HG02840 (cell line): ENCODE results near the gene TGFB1I1.
A peak's percentile ranks its signal among the peaks of the same experiment; 100 is the strongest.
"Not testable (repeated sequence)": the region's sequence is repeated elsewhere in the genome, so short reads cannot be mapped to it uniquely, and the experiment has no call there.

Experiments
- ATAC-seq: cut with Tn5 transposase; IDR thresholded peaks from one replicate; pipeline ENCODE4 v1.9.1; 2021; ENCODE audit warnings: mild to moderate bottlenecking, moderate library complexity, moderate number of reproducible peaks; ENCODE audit not compliant: unreplicated experiment, low FRiP score

The TGFB1I1 gene

GRCh38 chr16:31467151-31467773 is 4.7 kb upstream of the TGFB1I1 start:
- no peak for ATAC-seq

- ATAC-seq, result no peak
Measured at GRCh38 chr16:31467858-31468257, 4.1 kb upstream of the TGFB1I1 start.

- ATAC-seq, result no peak
Measured at GRCh38 chr16:31470615-31471014, 1.3 kb upstream of the TGFB1I1 start.

GRCh38 chr16:31471241-31471874 is 594 bp upstream of the TGFB1I1 start:
- no peak for ATAC-seq

- peak; percentile 66 for ATAC-seq
Measured at GRCh38 chr16:31472709-31473203, 804 bp downstream of the TGFB1I1 start.

- no peak for ATAC-seq
Measured at GRCh38 chr16:31473264-31473984, 1.5 kb downstream of the TGFB1I1 start.

GRCh38 chr16:31474173-31474714 is 2.3 kb downstream of the TGFB1I1 start:
- no peak for ATAC-seq

GRCh38 chr16:31474773-31475738 is 3.1 kb downstream of the TGFB1I1 start:
- no peak for ATAC-seq

- ATAC-seq, result no peak
Measured at GRCh38 chr16:31475946-31476302, 4.0 kb downstream of the TGFB1I1 start.

- ATAC-seq, result no peak
Measured at GRCh38 chr16:31476303-31477219, 4.6 kb downstream of the TGFB1I1 start.

GRCh38 chr16:31477220-31478216 is 5.6 kb downstream of the TGFB1I1 start:
- no peak for ATAC-seq

- no peak for ATAC-seq
Measured at GRCh38 chr16:31478956-31479355, 7.0 kb downstream of the TGFB1I1 start.

- no peak for ATAC-seq
Measured at GRCh38 chr16:31479751-31480150, 7.8 kb downstream of the TGFB1I1 start.

GRCh38 chr16:31480851-31481536 is 9.0 kb downstream of the TGFB1I1 start:
- ATAC-seq, result no peak

- no peak for ATAC-seq
Measured at GRCh38 chr16:31483081-31483480, 11.1 kb downstream of the TGFB1I1 start, which contains the start of gene SLC5A2. Gene SLC5A2, plus strand, starts transcription at chr16:31483123. Its CDS starts 14 bp downstream, at chr16:31483137.

GRCh38 chr16:31484048-31484447 is 12.1 kb downstream of the TGFB1I1 start:
- ATAC-seq, result not testable (repeated sequence)

- no peak for ATAC-seq
Measured at GRCh38 chr16:31484491-31485171, 12.7 kb downstream of the TGFB1I1 start.
